HG02678 (cell line): ENCODE data around the gene NDUFC2.
"Not testable (repeated sequence)": the region's sequence is repeated elsewhere in the genome, so short reads cannot be mapped to it uniquely, and the experiment has no call there.

Experiments used
- ATAC-seq: cut with Tn5 transposase; IDR thresholded peaks from one replicate; pipeline ENCODE4 v1.9.1; 2021; ENCODE audit warnings: mild to moderate bottlenecking, moderate library complexity; ENCODE audit not compliant: unreplicated experiment

Gene NDUFC2

GRCh38 chr11:78032090-78032489, 47.6 kb downstream of the NDUFC2 start:
- no peak for ATAC-seq

- ATAC-seq: no peak
These were observed 48.0 kb downstream of the NDUFC2 start for GRCh38 chr11:78031629-78032028.

- ATAC-seq: no peak
These were observed 49.0 kb downstream of the NDUFC2 start for GRCh38 chr11:78030429-78031325.

GRCh38 chr11:78028423-78028822, 51.2 kb downstream of the NDUFC2 start:
- not testable (repeated sequence) for ATAC-seq

- ATAC-seq: no peak
These were observed 51.9 kb downstream of the NDUFC2 start for GRCh38 chr11:78027759-78028158.

- ATAC-seq: no peak
These were observed 54.3 kb downstream of the NDUFC2 start for GRCh38 chr11:78025378-78025777.

- no peak for ATAC-seq
These were observed 56.2 kb downstream of the NDUFC2 start for GRCh38 chr11:78023426-78023825.

- ATAC-seq: no peak
These were observed 57.0 kb downstream of the NDUFC2 start, which contains the start of gene KCTD14 for GRCh38 chr11:78022397-78023396. Gene KCTD14 (minus strand): TSS chr11:78023276. CDS start chr11:78023249, 27 bp downstream.

- no peak for ATAC-seq
These were observed 58.1 kb downstream of the NDUFC2 start for GRCh38 chr11:78021611-78022010.

GRCh38 chr11:78020246-78020645, 59.4 kb downstream of the NDUFC2 start:
- no peak for ATAC-seq

- ATAC-seq: no peak
These were observed 59.9 kb downstream of the NDUFC2 start for GRCh38 chr11:78019808-78020207.
